ENCODE data around the gene BLVRB.

GRCh38 chr19:40499320-40499719 is 33.8 kb upstream of the BLVRB start:
- TF ChIP-seq CTCF (conservative IDR thresholded peaks at IDR 0.05; ENCODE audit: low read depth in 2 of 2) (no peak), POLR2AphosphoS5 (IDR thresholded peaks at IDR 0.05; ENCODE audit: low read depth) (no peak), ZNF331 (CRISPR knock-in tag; IDR thresholded peaks at IDR 0.05; ENCODE audit: low read depth) (no peak), REST (IDR thresholded peaks at IDR 0.05; ENCODE audit: unreplicated experiment) (no peak), EZH2 (IDR thresholded peaks at IDR 0.05; ENCODE audit: low read depth, unreplicated experiment) (no peak), STAT1 (IDR thresholded peaks at IDR 0.05; ENCODE audit: unreplicated experiment) (no peak), CREB1 (CRISPR knock-in tag; IDR thresholded peaks at IDR 0.05; ENCODE audit: low read depth) (no peak), EZH2phosphoT487 (IDR thresholded peaks at IDR 0.05; ENCODE audit: unreplicated experiment) (no peak)
